Inflammatory macrophage (primary cell): ENCODE results near the gene UBALD2.
"Not testable (repeated sequence)": the region's sequence is repeated elsewhere in the genome, so short reads cannot be mapped to it uniquely, and the experiment has no call there.

ENCODE experiments used
- DNase-seq, 2 donors: peaks; one replicate each; pipeline ENCODE4 v3.0.0-alpha.2; 2020 to 2022

Gene UBALD2

GRCh38 chr17:76266244-76266938 lies 1.2 kb downstream of the UBALD2 start:
- peak; percentile 23 to 49 for DNase-seq

DNA sequence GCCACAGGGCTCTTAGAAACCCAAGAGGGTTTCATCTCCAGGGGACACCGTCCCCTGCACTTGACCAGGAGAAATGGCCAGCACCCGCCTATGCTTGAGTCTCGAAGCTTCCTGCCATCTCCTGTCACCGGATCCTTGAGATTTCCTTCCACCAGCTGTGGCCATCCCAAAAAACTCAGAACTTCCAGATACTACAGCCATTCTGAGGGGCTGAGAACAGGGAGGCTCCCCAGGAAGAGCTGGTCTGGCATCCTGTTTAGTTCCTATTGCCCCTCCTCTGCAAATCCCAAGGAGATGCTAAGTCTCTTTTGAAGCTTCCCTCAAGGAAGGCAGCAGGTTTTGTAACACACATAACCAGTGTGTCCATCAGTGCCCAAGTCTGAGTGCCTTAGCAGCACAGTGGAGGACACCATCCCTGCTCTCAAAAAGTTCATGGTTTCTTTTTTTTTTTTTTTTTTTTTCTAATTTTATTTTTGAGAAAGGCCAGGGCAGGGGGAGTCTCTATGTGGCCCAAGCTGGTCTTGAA lies 2.0 kb downstream of the UBALD2 start:
- DNase-seq = no peak

DNA sequence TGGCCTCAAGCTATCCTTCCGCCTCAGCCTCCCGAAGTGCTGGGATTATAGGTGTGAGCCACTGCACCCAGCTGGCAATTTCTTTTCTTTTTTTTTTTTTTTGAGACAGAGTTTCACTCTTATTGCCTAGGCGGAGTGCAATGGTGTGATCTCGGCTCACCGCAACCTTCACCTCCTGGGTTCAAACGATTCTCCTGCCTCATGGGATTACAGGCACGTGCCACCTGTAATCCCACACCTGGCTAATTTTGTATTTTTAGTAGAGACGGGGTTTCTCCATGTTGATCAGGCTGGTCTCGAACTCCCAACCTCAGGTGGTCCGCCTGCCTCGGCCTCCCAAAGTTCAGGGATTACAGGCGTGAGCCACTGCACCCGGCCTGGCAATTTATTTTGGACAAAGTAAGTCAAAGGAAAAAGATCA lies 2.4 kb downstream of the UBALD2 start:
- DNase-seq = not testable (repeated sequence)

- peak; percentile 94 to 96 for DNase-seq
These were observed 3.0 kb downstream of the UBALD2 start for GRCh38 chr17:76268015-76268749.

GRCh38 chr17:76268991-76269981 lies 4.1 kb downstream of the UBALD2 start:
- DNase-seq = no peak

- no peak for DNase-seq
These were observed 5.0 kb downstream of the UBALD2 start for GRCh38 chr17:76270127-76270592.

GRCh38 chr17:76270770-76271668 lies 5.9 kb downstream of the UBALD2 start:
- no peak for DNase-seq

- DNase-seq = no peak
These were observed 6.8 kb downstream of the UBALD2 start for GRCh38 chr17:76271669-76272540.

DNA sequence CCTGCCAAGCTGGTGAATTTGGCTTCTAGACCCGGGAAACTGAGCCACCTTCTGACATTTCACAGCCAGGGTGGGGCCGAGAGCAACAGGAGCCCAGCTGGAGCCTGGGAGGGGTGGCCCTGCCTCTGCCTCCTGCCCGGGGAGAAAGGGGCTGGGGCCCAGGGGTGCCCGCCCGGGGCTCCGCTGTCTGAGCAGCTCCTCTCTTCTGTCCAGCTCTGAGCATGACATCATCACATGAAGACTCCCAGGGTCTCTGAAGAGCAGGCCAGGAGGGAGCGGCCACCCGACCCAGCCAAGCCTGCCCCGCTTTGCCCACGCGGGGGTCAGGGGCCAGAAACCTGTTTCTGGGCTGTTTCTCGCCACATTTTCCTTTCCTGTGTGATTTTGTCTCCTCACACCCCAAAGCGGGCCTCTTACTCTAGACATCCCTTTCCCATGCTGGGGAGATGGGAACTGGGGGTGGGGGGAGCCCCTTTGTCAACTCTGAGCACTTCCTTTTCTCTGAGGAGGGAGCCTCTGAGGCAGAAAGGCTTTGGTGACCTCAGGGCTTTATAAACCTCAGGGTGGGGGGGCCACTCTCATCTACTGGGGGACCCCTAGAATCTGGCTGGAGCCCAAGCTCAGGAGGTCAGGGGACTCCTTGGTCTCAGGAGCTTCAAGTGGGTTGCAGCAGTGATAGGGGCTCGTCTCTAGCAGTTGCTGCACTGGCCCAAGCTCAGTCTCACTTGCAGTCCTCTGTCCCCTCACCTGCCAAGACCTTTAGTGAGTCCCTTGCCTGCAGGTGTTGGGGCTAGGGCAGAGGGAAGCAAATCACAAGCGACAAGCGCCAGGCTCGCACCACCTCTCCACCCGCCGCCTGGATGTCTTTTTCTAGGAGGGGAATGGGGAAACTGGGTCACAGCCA lies 7.6 kb downstream of the UBALD2 start:
- DNase-seq = peak; percentile 59 to 76

DNA sequence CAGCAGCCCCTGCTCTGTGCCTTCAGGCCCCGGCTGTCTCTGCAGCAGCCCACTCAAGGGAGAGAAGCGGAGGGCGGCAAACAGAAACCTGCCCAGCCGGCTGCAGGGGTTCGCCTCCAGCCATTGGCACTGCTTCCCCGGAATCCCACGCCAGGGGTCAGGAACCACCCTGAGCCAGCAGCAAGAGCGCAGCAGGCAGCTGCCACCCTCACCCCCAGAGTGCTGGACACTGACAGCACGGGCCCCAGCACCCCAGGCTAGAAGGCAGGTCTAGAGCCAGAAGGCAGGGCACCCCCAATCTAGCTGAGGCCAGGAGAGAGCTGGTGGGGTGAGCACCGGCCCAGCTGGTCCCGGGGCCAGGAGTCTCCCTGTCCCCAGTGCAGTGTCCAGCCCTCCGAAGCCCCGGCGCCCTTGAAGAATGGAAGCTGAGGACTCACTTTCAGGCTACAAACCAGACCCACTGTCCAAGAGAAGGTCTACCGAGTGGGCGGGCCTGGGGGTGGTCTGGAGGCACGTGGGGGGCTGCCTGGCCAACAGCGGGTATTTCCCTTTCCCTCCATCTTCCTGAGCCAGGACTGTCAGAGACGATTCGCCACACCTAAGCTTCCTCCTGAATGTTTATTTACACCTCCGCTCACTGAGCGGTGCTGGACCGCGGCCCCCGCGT lies 8.4 kb downstream of the UBALD2 start:
- no peak for DNase-seq

DNA sequence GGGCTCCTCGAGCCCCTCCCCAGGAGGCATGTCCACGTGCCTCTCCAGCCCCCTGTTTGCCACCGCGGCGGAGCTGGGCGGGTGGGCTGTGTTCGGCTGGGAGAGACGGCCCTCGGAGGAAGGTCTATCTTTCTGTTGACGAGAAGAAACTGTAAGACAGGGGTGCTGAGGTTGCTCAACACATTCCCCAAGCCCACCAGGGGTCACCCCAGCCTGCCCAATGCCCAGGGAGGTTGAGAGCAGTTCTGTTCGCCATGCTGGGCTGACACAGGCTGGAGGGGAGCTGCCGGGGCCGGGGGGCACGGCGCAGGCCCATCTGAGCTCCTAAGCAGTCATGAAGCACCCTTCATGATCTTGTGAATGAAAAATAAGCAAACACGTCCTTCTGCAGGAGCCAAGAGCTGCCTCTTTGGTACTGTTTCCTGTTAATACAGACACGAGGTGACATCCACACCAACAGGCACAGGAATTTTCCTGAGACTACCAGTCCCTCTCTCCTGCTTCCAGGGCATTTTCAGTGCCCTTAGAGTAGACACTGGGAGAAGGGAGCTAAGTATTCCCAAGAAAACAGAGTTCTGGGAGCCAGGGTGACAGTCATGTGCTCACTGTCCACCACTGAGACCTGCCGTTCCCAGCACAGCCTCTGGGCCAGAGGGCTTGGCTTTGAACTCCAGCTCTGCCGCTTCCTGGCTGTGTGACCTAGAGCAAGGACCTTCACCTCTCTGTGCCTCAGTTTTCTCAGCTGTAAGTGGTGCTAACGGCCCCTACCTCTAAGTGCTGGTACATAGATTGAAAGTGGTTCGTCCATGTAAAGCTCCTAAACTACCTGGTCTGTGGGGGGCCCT lies 9.2 kb downstream of the UBALD2 start:
- no peak for DNase-seq

DNA sequence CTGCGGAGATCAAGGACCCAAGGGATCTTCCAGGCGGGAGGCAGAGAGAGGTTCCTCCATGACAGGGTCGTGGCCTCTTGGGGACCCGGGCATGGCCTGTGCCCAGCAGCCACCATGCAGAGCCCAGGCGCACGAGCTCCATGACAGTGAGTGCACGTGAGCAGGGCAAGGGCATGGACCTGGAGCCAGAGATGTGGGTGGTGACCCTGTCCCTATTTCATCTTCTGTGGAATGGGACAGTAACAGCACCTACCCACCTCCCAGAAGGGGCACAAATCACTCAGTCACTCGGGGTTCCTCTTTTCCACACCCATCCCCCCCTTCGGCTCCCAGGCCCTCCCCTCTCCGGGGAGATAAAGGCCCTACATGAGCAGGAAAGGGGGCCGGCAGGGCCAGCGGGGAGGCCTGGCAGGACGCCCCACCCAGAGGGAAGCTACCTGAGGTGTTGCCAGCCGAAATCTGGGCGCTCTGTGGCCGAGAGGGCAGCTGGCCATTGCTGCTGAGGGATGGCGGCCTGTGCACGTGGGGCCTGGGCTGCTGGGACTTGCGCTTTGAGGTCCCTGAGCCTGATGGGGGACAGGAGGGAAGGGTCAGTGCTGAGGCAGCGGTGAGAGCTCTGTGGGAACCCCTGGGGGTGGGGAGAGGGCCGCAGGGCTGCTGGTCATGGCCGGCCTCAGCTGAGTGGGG lies 10.4 kb downstream of the UBALD2 start:
- DNase-seq = no peak

GRCh38 chr17:76276069-76276431 lies 10.9 kb downstream of the UBALD2 start:
- DNase-seq = no peak

DNA sequence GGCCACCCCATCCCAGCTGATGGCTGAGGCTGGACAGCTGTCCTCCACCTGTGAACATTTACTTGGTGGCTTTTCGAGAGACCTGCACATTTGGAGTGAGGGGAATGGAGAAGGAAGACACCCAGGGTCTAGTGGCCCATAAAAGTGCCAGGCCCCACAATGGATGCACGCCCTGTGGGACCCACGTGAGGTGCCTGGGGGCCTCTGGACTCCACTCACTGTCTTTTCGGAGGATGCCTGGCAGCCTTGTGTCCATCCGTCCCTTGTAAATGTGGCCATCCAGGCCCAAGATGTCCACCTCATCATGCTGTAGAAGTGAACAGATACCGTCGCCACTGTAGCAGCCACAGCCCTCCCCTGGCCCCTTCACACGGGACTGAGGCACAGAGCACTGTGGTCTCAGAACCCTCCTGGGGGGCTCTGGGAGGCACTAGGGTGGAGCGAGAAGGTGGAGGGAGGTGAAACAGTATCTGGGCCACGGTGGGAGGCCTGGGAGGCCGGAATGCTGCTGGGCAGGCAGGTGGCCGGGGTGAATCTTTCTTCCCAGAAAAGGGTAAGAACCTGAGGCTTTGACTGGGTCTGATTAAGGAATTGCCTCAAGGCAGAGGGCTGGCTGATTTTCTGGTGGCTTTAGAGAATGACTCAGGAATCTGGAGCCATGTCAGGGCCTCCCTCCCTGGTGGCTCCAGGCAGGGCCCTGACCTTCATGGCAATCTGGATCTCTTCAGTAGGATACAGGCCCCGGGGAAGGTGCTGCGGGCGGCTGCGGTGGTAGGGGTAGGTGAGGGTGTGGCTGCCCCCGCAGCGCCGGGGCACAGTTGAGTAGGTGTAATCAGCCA lies 11.5 kb downstream of the UBALD2 start:
- no peak for DNase-seq

GRCh38 chr17:76277300-76278267 lies 12.4 kb downstream of the UBALD2 start:
- no peak for DNase-seq
